ENCODE measurements around the gene ODC1.

The ODC1 gene

GRCh38 chr2:10406016-10406415 is 42.1 kb downstream of the ODC1 start:
- Histone ChIP-seq H3K36me3 (ENCODE audit: control insufficient read depth, insufficient read depth, low read length) (no peaks in the 10 kb centered on the region), H3K4me3 (replicated peaks; ENCODE audit: low read depth, low read length) (no peak overlapping the region), H3K27me3 (replicated peaks; ENCODE audit: control insufficient read depth, insufficient read depth, low read length) (no peaks in the 10 kb centered on the region)
- TF ChIP-seq CTCF (IDR thresholded peaks at IDR 0.05; ENCODE audit: insufficient read depth, low read length, poor library complexity, severe bottlenecking): no peak
- no peak for DNase-seq (ENCODE audit: extremely low read depth, insufficient read length)

GRCh38 chr2:10405448-10405847 is 42.7 kb downstream of the ODC1 start:
- DNase-seq (ENCODE audit: extremely low read depth, insufficient read length): no peak
- H3K27me3 ChIP-seq (replicated peaks; ENCODE audit: control insufficient read depth, insufficient read depth, low read length): no peaks in the 10 kb centered on the region
- no peak overlapping the region for H3K4me3 ChIP-seq (replicated peaks; ENCODE audit: low read depth, low read length)

GRCh38 chr2:10404324-10405143 is 43.6 kb downstream of the ODC1 start:
- Histone ChIP-seq H3K36me3 (ENCODE audit: control insufficient read depth, insufficient read depth, low read length) (no peaks in the 10 kb centered on the region), H3K27me3 (replicated peaks; ENCODE audit: control insufficient read depth, insufficient read depth, low read length) (no peaks in the 10 kb centered on the region), H3K4me3 (replicated peaks; ENCODE audit: low read depth, low read length) (no peak overlapping the region)
- TF ChIP-seq CTCF (IDR thresholded peaks at IDR 0.05; ENCODE audit: insufficient read depth, low read length, poor library complexity, severe bottlenecking): no peak
- no peak for DNase-seq (ENCODE audit: extremely low read depth, insufficient read length)

More at GRCh38 chr2:10405448-10405847, 42.7 kb downstream of the ODC1 start:
- no peak for TF ChIP-seq CTCF (IDR thresholded peaks at IDR 0.05; ENCODE audit: insufficient read depth, low read length, poor library complexity, severe bottlenecking)
- H3K36me3 ChIP-seq (ENCODE audit: control insufficient read depth, insufficient read depth, low read length): no peaks in the 10 kb centered on the region

- no peak for TF ChIP-seq CTCF (IDR thresholded peaks at IDR 0.05; ENCODE audit: insufficient read depth, low read length, poor library complexity, severe bottlenecking)
- H3K4me3 ChIP-seq (replicated peaks; ENCODE audit: low read depth, low read length): no peak overlapping the region
- no peak for DNase-seq (ENCODE audit: extremely low read depth, insufficient read length)
Measured at GRCh38 chr2:10402653-10403215, 45.4 kb downstream of the ODC1 start.

GRCh38 chr2:10402062-10402585 is 46.0 kb downstream of the ODC1 start:
- Histone ChIP-seq H3K36me3 (ENCODE audit: control insufficient read depth, insufficient read depth, low read length) (no peaks in the 10 kb centered on the region), H3K27me3 (replicated peaks; ENCODE audit: control insufficient read depth, insufficient read depth, low read length) (no peaks in the 10 kb centered on the region), H3K4me3 (replicated peaks; ENCODE audit: low read depth, low read length) (no peak overlapping the region)
- TF ChIP-seq CTCF (IDR thresholded peaks at IDR 0.05; ENCODE audit: insufficient read depth, low read length, poor library complexity, severe bottlenecking): no peak
- no peak for DNase-seq (ENCODE audit: extremely low read depth, insufficient read length)

More at GRCh38 chr2:10402653-10403215, 45.4 kb downstream of the ODC1 start:
- Histone ChIP-seq H3K36me3 (ENCODE audit: control insufficient read depth, insufficient read depth, low read length) (no peaks in the 10 kb centered on the region), H3K27me3 (replicated peaks; ENCODE audit: control insufficient read depth, insufficient read depth, low read length) (no peaks in the 10 kb centered on the region)

Measured in GM06990 (cell line).